Measurements from ENCODE around the gene SPEM3. TPM values are rescaled to one million over a fixed set of nuclear protein-coding genes. Genes with fewer than 3 reads are reported as not detected.

SPEM3 gene
- total and polyA plus RNA-seq, 2 of the 13 experiments (the other 11 are each of a cell fraction or from before 2014, with no cell fraction given), result not detected

DNA sequence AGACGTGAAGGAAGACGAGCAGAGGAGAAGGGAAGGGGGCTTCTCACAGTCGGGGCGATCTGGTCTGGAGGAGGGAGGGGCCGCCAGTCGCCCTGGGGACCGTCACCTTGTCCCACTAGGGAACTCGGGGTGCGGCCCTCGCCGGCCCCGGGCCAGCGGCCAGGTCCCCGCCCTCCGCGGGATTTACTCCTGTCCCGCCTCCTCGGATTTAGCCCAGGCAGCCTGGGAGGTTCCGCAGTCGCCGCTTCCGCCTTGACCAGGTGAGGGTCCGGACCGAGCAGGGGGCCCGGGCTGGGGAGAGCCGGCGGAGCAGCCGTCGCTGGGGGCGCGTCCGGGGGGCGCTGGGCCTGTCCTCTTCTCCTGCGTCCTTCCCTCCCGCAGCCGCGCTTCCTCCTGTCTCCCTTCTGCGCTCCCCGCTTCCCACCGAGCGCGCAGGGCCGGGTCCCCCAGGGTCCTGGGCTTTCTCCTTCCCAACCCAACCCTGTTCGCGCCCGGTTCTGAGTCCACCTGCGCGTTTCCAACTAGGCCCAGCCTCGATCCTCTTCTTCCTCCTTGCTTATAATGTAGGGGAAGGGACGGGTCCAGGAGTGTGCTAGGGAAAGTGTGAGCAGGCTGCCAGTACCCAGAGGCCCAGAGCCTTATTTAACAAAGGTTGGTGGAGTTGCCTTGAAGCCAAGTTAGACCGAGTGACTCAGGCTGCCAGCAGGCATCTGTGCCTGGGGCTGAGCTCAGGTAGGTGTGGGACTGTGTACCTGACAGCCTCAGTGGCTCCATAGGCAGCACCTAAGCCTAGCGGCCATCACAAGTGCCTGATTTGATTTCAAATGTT lies 47.6 kb upstream of the SPEM3 start, which contains the start of gene TNK1 (continued):
- peak in 1 of 2 experiments; percentile 48; a peak in 1 of 4 replicates for TF ChIP-seq HMGXB4 (CRISPR knock-in tag; IDR thresholded peaks at IDR 0.05; ENCODE audit: borderline replicate concordance in 1 of 2, low read depth in 1 of 2)
- 0 out of 2 replicates have a peak, but pooled peaks have one; percentile 29 for TF ChIP-seq MTA1 (CRISPR knock-in tag; IDR thresholded peaks at IDR 0.05; ENCODE audit: borderline replicate concordance)
- peak; percentile 72 for TF ChIP-seq ELF3 (CRISPR knock-in tag; IDR thresholded peaks at IDR 0.05)
- no peak for TF ChIP-seq ZSCAN5A (CRISPR knock-in tag; IDR thresholded peaks at IDR 0.05; ENCODE audit: borderline replicate concordance)
- 0 out of 2 replicates have a peak, but pooled peaks have one; percentile 41 for TF ChIP-seq BRCA1 (CRISPR knock-in tag; IDR thresholded peaks at IDR 0.05)
- peak; percentile 53 for TF ChIP-seq PHF21A (CRISPR knock-in tag; IDR thresholded peaks at IDR 0.05)
- TF ChIP-seq, protein P1, sequence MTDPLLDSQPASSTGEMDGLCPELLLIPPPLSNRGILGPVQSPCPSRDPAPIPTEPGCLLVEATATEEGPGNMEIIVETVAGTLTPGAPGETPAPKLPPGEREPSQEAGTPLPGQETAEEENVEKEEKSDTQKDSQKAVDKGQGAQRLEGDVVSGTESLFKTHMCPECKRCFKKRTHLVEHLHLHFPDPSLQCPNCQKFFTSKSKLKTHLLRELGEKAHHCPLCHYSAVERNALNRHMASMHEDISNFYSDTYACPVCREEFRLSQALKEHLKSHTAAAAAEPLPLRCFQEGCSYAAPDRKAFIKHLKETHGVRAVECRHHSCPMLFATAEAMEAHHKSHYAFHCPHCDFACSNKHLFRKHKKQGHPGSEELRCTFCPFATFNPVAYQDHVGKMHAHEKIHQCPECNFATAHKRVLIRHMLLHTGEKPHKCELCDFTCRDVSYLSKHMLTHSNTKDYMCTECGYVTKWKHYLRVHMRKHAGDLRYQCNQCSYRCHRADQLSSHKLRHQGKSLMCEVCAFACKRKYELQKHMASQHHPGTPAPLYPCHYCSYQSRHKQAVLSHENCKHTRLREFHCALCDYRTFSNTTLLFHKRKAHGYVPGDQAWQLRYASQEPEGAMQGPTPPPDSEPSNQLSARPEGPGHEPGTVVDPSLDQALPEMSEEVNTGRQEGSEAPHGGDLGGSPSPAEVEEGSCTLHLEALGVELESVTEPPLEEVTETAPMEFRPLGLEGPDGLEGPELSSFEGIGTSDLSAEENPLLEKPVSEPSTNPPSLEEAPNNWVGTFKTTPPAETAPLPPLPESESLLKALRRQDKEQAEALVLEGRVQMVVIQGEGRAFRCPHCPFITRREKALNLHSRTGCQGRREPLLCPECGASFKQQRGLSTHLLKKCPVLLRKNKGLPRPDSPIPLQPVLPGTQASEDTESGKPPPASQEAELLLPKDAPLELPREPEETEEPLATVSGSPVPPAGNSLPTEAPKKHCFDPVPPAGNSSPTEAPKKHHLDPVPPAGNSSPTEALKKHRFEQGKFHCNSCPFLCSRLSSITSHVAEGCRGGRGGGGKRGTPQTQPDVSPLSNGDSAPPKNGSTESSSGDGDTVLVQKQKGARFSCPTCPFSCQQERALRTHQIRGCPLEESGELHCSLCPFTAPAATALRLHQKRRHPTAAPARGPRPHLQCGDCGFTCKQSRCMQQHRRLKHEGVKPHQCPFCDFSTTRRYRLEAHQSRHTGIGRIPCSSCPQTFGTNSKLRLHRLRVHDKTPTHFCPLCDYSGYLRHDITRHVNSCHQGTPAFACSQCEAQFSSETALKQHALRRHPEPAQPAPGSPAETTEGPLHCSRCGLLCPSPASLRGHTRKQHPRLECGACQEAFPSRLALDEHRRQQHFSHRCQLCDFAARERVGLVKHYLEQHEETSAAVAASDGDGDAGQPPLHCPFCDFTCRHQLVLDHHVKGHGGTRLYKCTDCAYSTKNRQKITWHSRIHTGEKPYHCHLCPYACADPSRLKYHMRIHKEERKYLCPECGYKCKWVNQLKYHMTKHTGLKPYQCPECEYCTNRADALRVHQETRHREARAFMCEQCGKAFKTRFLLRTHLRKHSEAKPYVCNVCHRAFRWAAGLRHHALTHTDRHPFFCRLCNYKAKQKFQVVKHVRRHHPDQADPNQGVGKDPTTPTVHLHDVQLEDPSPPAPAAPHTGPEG (CRISPR knock-in tag; IDR thresholded peaks at IDR 0.05), result 0 out of 2 replicates have a peak, but pooled peaks have one; percentile 11
- 0 out of 2 replicates have a peak, but pooled peaks have one; percentile 35 for TF ChIP-seq ZNF546 (CRISPR knock-in tag; conservative IDR thresholded peaks at IDR 0.05)
- peak; percentile 48; the same call in 1 of the 2 replicates for TF ChIP-seq PITX1 (CRISPR knock-in tag; IDR thresholded peaks at IDR 0.05)
- peak; percentile 81 for TF ChIP-seq GABPB1 (CRISPR knock-in tag; IDR thresholded peaks at IDR 0.05)
- TF ChIP-seq BRD4 (CRISPR knock-in tag; IDR thresholded peaks at IDR 0.05), result 0 out of 2 replicates have a peak, but pooled peaks have one; percentile 47
- TF ChIP-seq ZNF138 (CRISPR knock-in tag; IDR thresholded peaks at IDR 0.05; ENCODE audit: low read depth), result 0 out of 2 replicates have a peak, but pooled peaks have one; percentile 48
- TF ChIP-seq ATF7-NPFF (CRISPR knock-in tag; IDR thresholded peaks at IDR 0.05; ENCODE audit: low read depth), result 0 out of 2 replicates have a peak, but pooled peaks have one; percentile 49
- TF ChIP-seq ZNF891 (CRISPR knock-in tag; IDR thresholded peaks at IDR 0.05), result peak; percentile 45; the same call in 1 of the 2 replicates
- peak; percentile 68 for TF ChIP-seq PHF20 (CRISPR knock-in tag; IDR thresholded peaks at IDR 0.05)
- peak in 1 of 2 experiments; percentile 80; a peak in 2 of 4 replicates for TF ChIP-seq POLR2A (IDR thresholded peaks at IDR 0.05; ENCODE audit: insufficient read depth in 1 of 2, low read depth in 2 of 2, low read length in 2 of 2)
- TF ChIP-seq PCBP2 (optimal IDR thresholded peaks at IDR 0.05; ENCODE audit: low read depth, low read length, poor library complexity, severe bottlenecking), result no peak
- TF ChIP-seq MIER2 (CRISPR knock-in tag; IDR thresholded peaks at IDR 0.05), result no peak
- 0 out of 2 replicates have a peak, but pooled peaks have one; percentile 49 for TF ChIP-seq ZNF746 (CRISPR knock-in tag; IDR thresholded peaks at IDR 0.05)
- TF ChIP-seq GTF2F1 (IDR thresholded peaks at IDR 0.05; ENCODE audit: low read length), result no peak

Data from HepG2 (cell line).